ENCODE data around the gene ZFYVE19.
A peak's percentile ranks its signal among the peaks of the same experiment; 100 is the strongest.

The ZFYVE19 gene, protein sequence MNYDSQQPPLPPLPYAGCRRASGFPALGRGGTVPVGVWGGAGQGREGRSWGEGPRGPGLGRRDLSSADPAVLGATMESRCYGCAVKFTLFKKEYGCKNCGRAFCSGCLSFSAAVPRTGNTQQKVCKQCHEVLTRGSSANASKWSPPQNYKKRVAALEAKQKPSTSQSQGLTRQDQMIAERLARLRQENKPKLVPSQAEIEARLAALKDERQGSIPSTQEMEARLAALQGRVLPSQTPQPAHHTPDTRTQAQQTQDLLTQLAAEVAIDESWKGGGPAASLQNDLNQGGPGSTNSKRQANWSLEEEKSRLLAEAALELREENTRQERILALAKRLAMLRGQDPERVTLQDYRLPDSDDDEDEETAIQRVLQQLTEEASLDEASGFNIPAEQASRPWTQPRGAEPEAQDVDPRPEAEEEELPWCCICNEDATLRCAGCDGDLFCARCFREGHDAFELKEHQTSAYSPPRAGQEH

DNA sequence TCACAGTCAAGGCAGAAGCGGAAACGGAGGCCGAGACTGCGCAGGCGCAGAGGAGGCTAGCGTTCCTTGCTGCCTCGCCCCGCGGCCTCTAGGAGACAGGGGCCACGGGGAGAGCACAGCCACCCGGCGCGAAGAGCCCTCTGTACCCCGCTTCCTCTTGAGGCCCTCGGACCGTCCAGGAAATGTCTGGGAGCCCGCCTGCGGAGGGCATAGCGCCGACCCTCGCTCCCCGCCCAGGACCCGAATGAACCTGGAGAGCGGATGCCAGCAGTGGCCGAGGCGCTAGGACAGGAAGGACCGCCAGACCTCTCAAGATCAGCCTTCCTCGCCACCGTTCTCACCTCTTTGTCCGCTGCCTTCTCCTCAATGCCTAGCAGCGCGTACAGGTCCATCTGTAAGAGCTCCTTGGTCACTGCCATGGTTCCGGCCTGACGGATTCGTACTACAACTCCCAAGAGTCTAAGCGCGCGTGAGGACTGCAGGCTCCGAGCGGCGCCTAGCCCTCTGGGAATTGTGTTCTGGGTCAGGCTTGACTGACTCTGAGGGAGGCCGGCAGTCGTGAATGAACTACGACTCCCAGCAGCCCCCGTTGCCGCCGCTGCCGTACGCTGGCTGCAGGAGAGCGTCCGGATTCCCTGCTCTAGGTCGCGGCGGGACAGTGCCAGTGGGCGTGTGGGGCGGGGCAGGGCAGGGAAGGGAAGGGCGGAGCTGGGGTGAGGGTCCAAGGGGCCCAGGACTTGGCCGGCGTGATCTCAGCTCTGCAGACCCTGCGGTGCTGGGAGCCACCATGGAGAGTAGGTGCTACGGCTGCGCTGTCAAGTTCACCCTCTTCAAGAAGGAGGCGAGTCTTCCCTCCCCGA lies at the start of gene ZFYVE19, which contains the start of gene DNAJC17:
ZFYVE19 (plus strand) TSS at position 62 of the 860 bp plus-strand sequence; CDS start at position 563, 501 bp downstream.
DNAJC17 (minus strand) TSS at position 446 of the 860 bp plus-strand sequence; CDS start at position 419, 27 bp downstream.
- peak; percentile 95 to 99 for DNase-seq

DNA sequence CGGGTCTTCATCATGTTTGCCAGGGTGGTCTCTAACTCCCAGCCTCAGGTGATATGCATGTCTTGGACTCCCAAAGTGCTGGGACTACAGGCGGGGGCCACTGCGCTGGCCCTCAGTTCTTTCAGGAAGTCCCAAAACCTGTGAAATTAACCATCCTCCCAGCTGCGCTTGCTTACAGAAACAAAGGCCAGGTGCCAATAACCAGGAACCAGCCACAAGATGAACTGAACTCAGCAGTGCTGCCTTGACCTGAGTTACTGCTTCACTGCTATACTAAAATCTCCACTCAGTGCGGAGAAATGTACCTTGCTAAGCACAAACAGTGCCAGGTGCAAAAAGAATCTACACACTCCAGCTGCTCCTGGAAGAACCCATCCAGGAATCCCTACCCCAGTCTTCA lies 46.9 kb upstream of the ZFYVE19 start:
- no peak for DNase-seq

DNA sequence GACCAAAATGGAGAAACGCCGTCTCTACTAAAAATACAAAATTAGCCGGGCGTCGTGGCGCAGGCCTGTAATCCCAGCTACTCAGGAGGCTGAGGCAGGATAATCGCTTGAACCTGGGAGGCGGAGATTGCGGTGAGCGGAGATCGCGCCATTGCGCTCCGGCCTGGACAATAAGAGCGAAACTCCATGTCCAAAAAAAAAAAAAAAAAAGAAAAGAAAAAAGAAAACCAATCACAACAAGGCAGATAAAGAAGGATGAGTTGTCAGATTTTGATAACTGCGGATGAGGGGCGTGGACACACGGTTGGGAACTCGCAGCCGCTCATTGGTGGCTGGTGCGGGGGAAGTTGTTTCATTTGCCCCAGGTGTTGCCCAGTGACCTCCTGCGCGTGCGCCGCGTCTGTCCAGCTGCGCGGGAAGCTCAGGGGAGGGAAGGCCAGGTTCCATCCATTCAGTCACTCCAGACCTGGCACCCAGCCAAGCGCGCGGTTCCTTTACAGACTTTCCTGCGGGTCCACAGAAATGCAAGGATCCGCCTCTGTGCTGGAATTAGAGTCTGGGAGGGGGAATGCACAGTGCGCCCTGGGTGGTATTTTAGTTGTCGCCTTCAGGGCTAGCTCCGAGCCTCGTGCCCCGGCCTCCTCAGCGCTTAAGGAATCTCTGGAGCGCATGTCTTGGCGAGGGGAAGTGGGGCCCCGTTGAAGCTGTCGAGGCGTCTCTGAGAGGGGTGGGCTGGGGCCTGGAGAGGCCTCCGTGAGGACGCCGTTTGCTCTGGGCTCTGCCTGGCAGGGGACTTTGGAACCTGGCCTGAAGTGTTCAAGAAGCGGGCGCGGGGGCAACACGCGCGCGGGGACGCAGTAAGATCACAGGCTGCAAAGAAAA lies 43.7 kb upstream of the ZFYVE19 start:
- DNase-seq = peak; percentile 55

DNA sequence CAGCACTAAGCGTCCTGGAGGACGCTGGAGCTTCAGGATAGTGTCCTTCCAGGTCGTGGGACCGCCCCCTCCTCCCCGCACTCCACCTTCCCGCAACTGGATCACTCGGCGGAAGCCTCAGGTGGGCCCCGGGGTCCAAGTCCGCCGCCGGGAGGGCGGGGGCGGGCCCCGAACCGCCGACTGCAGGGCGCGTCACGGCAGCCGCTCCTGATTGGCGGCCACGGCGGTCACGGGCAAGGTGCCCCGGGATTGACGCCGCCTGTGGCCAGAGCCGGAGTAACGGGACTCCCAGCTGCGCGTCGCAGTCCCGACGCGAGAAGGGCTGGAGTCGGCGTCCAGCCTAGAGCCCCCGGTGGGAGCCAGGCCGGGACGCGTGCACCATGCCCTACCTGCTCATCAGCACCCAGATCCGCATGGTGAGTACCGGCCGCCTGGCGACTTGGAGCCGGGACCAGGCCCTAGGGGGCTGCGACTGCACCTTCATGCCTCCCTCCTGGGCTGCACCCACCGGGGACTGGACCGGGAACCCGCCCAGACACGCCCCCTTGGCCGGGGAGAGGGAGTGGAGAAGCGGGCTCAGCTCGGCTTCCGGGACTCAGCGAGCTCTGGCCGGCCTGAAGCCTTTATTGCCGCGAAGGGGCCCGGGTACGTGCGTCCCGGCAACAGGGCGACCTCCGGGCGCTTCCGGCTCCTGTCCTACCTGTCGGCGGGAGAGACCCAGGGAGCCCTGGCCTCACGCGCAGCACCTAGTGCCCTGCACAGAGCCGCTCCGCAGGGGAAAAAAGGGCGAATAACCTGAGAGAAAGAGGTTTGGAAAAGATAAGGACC lies 42.9 kb upstream of the ZFYVE19 start, which contains the start of gene GCHFR:
GCHFR (plus strand) TSS at position 268 of the 828 bp plus-strand sequence; CDS start at position 381, 113 bp downstream.
- no peak for DNase-seq

DNA sequence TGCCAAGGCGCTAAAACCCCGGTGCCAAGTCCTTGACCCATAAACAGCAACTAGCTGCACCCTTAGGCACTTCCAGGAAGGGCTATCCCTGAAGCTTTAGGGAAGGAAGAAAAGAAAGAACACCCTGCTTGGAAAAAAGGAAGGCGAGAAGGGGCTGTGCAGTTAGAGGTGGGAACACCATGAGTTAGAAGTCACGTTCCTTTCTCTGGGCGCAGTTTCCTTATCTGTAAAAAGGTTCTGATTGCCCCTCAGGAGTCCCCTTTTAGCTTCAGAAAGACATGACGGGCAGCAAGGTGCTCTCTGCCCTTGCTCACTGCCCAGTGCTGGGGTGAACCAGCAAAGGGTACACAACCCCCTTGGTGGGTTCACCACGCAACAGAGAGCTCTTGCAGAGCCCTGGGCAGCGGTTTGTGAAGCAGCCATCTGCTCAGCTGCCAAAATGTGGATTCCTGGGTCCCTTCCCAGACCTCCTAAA lies 42.2 kb upstream of the ZFYVE19 start:
- no peak for DNase-seq

DNA sequence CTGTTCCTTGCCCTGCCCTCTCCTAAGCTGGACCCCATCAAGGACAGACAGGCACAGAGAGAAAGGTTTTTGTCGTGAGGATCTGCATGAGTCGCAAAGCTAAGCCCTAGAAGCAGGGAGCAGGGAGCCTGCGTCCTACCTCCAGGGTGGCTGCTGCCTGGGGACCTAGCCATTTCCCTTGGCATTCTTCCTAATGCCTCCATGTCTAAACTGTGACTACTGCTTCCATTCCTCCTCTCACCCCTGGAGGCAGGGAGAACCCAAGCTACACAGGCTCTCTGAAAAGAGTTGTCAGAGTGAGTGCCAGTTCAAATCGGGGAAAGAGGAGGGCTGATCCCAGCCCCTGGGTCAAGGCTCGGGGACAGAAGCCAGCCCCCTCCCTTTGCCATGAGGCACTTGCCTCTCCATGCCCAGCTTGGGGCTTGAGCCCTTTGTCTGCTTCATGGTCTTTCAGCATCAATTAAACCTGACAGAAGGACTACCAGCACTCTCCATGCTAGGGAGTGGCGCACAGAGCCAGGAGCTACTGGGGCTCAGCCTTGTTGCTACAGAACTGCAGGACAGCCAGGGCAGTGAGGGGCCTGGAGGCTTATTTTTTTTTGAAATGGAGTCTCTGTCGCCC lies 40.6 kb upstream of the ZFYVE19 start:
- DNase-seq = no peak

DNA sequence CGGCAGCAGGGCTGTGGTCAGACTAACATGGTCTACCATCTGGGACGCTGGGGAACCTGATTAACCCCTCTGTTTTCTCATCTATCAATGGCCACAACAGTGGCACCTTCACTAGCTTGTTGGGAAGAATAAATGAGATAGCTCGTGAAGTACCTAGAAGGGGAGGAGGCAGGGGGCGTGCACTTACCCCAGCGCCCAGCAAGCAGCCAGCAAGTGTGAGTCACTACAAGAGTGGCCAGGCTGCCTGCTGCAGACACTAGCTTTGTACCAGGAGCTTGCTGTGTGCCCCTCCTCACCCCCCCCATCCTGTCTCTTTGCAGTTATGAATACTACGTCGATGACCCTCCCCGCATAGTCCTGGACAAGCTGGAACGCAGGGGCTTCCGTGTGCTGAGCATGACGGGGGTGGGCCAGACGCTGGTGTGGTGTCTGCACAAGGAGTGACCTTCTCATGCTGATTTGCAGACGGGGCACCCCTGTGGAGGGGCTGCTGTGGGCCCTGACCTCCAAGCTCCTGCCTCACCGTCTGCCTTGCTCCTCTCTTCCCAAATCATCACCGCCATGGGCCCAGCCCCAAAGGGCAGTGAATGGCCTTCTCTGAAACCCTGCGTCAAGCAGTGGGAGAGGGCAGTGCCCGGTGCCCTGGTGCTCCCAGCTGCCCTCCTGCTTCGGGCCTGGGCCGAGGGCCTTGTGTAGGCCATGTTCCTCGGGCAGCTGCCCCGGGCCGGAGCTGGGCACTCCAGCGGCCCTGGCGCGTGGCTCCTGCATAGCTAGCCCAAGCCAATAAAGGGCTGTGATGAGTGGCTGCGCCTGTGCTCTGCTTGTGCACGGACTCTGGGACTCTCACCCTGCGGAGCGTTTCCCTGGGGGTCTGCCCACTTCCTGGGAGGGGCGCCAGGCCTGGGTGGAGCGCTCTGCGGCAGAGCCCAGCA lies 39.7 kb upstream of the ZFYVE19 start:
- DNase-seq = no peak

DNA sequence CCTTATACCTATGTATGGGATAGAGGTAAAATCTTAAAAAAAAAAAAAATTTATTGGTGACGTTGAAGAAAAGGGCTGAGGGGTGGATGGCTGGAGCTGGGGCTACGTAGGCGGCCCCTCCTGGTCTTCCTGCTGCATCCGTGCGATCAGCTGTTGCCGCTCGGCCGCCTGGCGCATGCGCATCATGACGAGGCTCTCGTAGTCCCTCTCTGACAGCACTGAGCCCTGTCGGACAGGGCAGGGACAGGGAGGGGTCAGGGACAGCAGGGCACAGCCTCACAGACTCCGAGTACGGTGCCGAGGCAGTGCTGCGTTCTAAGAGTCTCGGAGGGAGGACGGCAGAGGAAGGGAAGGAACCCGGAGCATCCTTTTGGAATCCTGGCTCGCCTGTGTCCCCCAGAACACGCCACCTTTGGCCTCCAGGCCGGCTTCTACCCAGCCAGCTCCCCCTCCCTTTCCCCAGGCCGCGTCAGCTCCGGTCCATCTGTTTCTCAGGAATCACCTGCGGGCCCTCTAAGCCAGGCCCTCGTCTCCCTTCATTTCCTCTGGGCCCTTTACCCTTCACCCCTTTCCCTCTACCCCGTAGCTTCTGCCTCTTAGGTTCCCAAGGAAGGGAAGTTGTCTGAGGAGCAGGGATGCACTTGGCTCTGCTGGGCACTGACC lies 38.9 kb upstream of the ZFYVE19 start:
- DNase-seq = no peak

DNA sequence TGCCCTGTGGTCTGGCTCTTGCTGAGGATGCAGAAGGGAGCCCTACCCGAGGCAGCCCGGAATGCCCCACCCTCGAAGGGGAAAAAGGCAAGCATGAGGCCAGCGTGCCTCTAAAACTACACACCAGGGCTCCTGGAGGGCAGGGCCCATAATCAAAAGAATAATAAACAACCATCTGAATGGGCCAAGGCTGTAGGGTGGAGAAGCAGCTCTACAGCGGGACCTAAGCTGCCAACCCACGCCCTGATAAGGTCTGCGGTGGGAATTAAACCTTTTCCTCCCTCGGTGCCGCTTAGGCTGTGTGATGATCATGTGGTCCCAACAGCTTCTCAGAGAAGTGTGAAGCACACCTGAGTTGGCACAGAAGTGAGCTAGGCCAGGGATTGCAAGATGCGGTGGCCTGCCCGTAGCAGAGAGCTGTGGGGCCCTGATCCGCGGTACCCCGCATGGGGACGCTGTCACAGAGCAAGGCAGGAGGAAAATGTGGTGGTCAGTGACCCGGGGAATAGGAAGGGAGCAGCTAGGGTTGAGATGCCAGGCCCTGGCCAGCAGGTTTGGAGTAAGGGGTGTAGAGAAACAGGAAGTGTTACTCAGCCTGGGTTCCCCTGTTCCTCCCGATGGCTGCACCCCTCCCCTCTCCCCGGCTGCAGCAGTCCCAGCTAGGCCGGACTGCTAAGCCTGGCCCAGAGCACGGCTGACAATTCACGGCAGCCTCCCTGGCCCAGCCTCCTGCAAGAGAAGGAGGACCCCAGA lies 38.2 kb upstream of the ZFYVE19 start:
- no peak for DNase-seq

DNA sequence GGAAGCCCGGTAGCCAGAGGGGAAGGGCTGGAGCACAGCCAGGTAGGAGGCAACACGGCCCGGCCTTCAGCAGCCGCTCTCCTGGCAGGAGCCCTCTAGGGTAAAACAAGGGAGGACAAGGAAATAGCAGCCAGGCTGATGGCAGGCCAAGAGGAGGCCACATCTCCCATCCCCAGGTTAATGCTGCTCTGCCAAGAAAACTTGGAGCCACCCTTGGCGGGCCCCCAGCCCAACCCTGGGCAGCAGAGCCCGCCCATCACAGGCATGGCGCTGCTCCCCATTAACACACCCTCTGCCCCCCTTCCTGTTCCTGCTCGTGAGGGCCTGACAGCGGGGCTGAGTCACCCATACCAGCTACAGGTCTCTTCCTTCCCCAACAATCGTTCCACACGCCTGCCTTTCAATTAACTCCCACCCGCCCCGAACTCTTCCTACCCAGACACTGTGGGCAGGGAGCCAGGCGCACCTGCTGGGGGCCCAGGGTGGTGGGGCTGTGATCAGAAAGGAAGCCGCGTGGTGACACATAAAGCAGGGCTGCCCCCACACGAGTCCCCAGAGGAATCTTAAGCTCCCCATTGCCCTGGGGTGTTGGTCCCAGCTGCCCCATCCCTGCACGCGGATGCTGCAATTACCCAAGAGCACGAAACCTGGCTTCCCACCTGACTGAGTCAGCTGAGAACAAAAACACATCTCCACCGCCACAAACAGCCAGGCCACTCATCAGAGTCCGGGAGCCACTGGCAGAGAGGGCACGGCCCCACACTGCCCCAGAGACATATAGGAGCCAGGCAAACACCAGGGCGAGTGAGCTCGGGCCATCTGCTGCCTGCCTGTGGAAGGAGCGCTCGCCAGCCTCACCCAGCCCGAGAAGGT lies 37.4 kb upstream of the ZFYVE19 start, which contains the start of gene C15orf62:
C15orf62 (plus strand) TSS at position 707 of the 873 bp plus-strand sequence. CDS start 516 bp downstream, outside the sequence.
- DNase-seq = peak; percentile 78 to 86

DNA sequence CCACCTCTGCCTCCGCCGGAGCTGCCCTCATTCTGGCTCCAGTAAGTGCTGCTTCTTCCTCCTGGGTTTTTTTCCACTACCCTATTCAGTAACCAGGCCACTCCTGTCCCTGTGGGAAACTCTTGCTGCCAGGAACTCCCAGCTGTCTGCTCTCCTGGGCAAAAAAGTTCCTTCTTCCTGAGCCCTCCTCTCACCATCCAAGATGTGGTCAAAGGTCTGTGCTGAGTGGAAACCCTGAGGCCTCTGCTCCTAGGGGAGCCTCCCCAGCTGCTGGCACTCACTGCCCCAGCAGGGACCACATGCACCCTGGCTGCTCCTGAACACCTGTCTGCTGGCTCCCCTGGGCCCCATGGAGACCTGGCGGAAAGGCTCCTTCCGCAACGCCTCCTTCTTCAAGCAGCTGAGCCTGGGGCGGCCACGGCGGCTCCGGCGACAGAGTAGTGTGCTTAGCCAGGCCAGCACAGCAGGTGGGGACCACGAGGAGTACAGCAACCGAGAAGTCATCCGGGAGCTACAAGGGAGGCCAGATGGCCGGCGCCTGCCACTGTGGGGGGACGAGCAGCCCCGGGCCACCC lies 36.7 kb upstream of the ZFYVE19 start:
- peak in 1 of 2 experiments; percentile 50 for DNase-seq

DNA sequence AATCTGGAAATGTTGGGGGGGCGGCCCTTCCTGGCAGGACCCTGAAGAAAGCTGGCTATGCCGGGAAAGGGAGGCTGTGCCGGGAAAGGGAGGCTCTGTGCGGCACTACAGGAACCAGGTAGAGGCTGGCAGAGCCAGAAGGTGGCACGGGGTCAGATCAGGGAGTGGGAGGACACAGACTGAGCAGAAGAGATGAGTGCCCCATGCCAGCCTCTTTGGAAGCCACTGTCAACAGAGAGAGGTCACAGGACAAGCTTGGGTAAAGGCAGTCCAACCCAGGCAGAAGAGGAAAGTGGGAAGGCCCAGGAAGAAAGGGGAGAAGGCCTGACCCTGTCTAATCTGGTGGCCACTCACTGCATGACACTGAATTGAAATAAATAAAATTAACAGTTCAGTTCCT lies 35.6 kb upstream of the ZFYVE19 start:
- DNase-seq = no peak

DNA sequence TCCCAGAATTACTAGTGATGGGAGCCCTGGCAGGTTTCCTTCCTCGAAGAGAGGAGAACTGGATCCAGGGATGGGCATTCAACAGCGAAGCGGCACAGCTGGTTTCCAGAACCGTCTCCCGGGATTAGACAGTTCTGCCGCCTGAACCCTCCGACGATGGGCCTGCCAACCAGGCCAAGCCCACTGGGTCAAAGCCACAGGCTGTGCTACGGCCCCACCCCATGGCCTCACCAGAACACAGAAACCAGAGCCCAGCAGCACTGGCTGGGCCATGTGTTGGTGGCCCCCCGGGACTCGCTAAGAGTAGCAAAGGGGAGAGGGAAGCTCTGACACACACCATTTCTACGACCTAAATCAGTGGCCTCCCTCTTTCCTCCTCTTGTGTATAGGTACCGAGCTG lies 34.9 kb upstream of the ZFYVE19 start:
- no peak for DNase-seq

DNA sequence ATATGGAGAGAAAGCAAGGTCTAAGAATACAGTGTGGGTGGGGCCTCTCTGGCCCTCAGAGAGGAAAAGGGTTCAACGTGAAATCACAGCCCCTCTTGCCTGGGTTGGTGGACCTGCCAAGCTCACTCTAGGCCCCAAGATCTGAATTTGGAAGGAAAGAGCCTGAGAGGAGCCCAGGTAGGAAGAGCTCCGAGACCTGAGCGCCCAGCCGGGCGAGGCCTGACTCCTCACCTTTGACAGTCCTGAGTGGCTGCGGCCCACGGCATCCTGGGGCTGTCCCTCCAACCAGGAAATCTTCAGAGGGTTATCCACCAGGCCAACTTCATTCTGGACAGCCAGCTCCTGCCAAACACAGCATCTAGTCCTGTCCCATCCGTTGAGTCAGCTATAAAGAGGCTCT lies 33.4 kb upstream of the ZFYVE19 start:
- DNase-seq = no peak

DNA sequence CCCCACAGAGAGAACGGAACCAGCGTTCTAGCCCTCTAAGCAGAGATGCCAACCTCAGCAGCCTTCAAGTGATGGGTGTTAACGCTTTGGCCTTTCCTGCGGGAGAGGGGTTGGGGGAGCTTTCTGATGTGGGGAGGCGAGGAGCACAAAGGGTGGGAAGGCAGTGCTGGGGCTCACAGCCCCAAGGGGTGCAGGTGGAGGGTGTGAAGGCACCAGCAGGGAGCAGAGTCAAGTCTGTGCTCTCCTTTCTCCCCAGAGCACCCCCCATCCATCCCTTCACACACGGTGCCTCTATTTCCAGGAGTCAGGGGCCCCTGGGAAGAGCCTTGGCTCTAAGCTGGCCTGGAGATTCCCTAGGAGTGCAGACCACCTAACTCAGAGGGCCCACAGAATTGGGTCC lies 33.0 kb upstream of the ZFYVE19 start:
- no peak for DNase-seq

DNA sequence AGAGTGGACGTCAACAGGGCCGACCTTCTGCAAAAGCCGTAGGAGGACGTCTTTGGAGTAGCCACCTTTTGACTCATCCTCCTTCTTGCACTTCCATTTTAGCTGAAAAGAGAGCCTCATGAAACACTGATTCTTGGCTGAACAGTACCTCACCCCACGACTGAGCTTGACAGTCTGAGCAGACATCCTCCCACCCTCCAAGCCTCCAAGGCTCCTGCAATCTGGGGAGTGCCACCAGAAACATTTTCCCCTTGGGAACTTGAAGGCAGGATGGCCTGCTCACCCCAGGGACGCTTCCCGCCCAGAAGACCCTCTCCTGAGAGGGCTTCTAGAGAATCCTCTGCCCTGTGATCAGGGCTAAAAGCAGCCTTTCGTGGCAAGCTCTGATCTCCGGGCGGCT lies 31.9 kb upstream of the ZFYVE19 start:
- no peak for DNase-seq
